Kidney epithelial cell (primary cell): Measurements from ENCODE around the gene KCNJ12. TPM values are rescaled to one million over a fixed set of nuclear protein-coding genes. Genes with fewer than 3 reads are reported as not detected.
A peak's percentile ranks its signal among the peaks of the same experiment; 100 is the strongest.

Experiments used
- DNase-seq: peaks from one replicate; pipeline ENCODE4 v3.0.0-alpha.2; 2010; ENCODE audit warnings: low read depth
- H3K27me3 ChIP-seq: 2 replicates; pipeline ENCODE4 v1.6.0; 2011; ENCODE audit warnings: low read length; ENCODE audit not compliant: control insufficient read depth, insufficient read depth
- H3K36me3 ChIP-seq: 2 replicates; pipeline ENCODE4 v1.5.1; 2011; ENCODE audit warnings: low read length; ENCODE audit not compliant: control insufficient read depth, insufficient read depth
- H3K4me3 ChIP-seq: 2 replicates; pipeline ENCODE4 v1.5.1; 2011; ENCODE audit warnings: low read depth, mild to moderate bottlenecking, control low read depth, low read length
- total RNA-seq: library from RNA; depleted of rRNA; stranded (reverse); fragments of >200 nt; gene quantifications from 2 replicates; pipeline ENCODE4 v1.2.3, GENCODE V29; 2015
- TF ChIP-seq, protein P1 (sequence below): IDR thresholded peaks from 2 replicates; pipeline ENCODE4 v1.5.1; 2011; ENCODE audit warnings: mild to moderate bottlenecking, moderate library complexity, low read length, control low read depth, inconsistent platforms; ENCODE audit not compliant: insufficient read depth, poor library complexity, severe bottlenecking

The KCNJ12 gene
- total RNA-seq, 1 donor from 2014 or later: 2.5 TPM

DNA sequence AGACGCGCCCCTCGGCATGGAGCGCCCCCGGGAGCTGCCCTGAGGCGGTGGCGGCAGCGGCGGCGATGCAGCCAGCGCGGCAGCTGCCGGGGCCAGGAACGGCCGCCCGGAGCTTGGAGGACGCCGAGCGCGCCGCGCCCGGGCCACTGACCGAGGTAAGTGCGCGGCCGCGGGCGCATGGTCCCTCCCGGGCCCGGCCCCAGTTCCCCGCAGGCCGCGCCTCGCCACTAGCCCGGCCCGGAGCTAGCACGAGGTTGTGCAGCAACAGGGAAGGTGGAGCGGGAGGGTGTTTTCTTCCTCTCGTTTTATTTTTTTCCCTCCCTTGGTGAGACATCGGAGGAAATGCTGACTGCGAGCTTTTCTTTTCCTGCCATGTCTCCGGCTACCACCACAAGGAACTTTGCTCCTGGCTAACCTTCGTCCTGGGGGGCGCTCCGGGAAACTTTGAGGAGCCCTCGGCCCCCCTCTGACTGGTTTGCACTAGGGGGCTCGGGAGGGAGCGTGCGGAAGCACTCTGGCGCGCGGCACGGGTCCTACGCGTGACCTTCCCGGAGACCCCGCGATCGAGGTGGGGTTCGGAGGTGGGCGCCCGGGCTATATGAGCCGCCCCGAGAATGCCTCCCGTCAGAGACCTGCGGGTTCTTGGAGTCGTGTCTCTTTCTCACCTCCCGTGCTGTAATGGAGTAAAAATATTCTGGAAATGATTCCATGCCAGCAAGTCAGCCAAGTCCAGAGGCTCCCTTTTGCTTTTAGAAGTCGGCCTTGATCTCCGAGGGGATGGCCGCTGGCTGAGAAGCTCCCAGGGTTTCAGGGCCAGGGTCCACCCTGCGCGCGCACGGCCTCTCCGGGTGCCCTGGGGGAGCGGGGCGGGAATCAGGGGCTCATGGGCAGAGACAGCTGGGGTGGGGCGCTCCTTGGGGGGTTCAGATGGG is 868 bp downstream of the KCNJ12 start:
- H3K27me3 ChIP-seq: peaks cover 48% of the 10 kb centered on the region
- DNase-seq: no peak
- TF ChIP-seq, protein P1, sequence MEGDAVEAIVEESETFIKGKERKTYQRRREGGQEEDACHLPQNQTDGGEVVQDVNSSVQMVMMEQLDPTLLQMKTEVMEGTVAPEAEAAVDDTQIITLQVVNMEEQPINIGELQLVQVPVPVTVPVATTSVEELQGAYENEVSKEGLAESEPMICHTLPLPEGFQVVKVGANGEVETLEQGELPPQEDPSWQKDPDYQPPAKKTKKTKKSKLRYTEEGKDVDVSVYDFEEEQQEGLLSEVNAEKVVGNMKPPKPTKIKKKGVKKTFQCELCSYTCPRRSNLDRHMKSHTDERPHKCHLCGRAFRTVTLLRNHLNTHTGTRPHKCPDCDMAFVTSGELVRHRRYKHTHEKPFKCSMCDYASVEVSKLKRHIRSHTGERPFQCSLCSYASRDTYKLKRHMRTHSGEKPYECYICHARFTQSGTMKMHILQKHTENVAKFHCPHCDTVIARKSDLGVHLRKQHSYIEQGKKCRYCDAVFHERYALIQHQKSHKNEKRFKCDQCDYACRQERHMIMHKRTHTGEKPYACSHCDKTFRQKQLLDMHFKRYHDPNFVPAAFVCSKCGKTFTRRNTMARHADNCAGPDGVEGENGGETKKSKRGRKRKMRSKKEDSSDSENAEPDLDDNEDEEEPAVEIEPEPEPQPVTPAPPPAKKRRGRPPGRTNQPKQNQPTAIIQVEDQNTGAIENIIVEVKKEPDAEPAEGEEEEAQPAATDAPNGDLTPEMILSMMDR: no peak
- H3K4me3 ChIP-seq: peak overlapping the region; percentile 24
- H3K36me3 ChIP-seq: no peaks in the 10 kb centered on the region

DNA sequence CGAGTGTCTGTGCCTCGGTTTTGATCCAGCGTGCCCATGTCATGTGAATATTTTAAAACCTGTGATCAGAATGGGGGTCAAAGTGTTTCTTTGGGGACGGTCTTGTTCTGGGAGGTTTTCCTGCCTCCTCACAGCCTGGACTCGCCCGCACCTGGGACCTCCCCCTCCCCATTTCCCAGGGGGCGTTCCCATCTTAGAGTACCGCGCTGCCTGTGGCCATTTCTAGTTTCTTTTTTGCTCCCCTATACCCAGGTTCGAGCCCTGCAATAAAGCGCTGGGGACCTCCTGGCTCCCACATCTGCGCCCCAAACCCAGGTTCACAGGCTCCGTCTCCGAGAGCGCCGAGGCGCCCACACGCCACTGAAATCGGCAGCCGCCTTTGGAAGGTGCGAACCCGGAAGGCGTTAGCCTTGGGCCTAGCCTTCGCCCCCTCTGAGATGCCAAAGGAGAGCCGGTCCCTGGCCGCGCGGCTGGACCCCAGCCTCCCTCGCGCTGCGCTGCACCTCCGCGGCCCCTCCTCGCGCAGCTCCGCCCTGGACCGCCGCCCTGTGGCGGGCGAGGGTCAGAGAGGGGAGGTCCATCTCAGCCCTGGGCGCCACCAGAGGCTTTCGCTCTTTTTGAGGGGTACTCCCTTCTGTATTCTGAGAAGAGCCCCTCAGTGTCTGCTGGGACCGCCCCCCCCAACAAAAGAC is 1.7 kb downstream of the KCNJ12 start:
- H3K27me3 ChIP-seq: peaks cover 50% of the 10 kb centered on the region
- no peak for DNase-seq
- no peaks in the 10 kb centered on the region for H3K36me3 ChIP-seq
- TF ChIP-seq, protein P1: no peak
- H3K4me3 ChIP-seq: no peak overlapping the region

DNA sequence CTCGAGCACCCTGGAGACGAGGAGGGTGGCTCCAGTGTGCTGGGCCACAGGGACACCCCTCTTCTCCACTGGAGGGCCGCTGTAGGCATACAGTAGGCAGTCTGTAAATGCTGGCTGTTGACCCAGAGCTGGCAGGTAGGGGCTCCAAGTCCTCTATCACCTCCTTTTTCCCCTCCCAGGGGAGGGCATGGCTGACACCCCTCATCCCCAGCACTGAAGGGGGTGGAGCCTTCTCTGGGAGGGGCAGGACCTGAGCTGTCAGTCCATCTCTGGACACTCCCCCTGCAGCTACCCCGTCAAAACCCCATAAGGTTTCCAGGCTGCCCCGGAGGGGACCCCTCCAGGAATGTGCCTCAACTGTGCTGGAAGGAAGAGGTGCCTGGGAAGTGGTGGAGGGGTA is 2.4 kb downstream of the KCNJ12 start:
- TF ChIP-seq, protein P1: no peak
- no peak for DNase-seq
- H3K36me3 ChIP-seq: no peaks in the 10 kb centered on the region
- H3K4me3 ChIP-seq: no peak overlapping the region
- H3K27me3 ChIP-seq: peaks cover 48% of the 10 kb centered on the region

DNA sequence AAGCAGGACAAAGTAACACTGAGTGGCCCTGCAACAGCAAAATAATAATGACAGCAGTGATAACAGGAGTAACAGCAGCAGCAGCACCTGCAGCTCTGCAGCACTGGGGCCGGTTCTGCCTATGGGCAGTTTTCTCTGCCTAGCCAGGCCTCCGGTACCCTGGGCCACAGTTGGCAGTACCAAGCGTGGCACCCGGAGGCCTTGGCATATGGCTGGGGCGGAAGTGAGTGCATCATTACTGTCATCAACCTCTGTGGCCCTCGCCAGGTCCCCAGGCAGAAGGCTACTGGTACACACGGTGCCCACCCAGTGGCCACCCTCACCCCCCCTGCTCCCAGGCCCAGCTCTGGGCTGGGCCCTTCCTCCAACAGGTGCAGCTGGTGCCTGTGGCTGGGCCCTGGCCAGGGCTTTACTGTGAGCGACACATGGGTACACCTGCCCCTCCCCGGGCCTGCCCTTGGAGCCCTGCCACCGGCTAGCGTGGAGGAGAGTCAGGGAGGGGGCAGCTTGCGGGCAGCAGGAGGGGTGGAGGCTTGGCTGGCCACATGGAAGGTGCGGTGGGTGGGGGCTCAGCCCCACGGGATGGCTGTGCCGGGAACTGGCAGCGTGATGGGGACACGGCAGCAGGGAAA is 3.0 kb downstream of the KCNJ12 start:
- TF ChIP-seq, protein P1: no peak
- H3K36me3 ChIP-seq: no peaks in the 10 kb centered on the region
- H3K4me3 ChIP-seq: no peak overlapping the region
- no peak for DNase-seq
- peaks cover 43% of the 10 kb centered on the region for H3K27me3 ChIP-seq

DNA sequence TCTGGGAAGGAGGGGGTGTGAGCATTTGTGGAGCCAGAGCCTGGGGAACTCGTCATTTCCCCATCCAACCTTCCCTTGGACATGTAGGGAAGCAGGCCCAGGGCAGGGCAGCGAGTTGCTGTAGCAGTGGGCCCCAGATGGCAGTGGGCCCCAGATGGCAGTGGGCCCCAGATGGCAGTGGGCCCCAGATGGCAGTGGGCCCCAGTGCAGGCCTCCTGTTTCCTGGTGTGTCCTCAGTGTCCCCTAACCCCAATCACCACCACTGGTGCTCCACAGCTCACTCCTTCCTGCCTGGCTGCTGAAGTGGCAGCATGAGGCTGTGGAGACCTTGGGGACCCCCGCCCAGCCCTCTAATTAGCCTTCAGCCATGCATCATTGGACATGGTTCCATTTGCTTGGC is 4.5 kb downstream of the KCNJ12 start:
- TF ChIP-seq, protein P1: no peak
- H3K27me3 ChIP-seq: peaks cover 37% of the 10 kb centered on the region

More for the DNA sequence above, 4.5 kb downstream of the KCNJ12 start:
- DNase-seq: no peak
- Histone ChIP-seq H3K36me3 (no peaks in the 10 kb centered on the region), H3K4me3 (no peak overlapping the region)
